Activated CD4-positive, alpha-beta memory T cell treated with anti-CD3 and anti-CD28 coated beads for 36 hours (primary cell): ENCODE data around the gene WDR49. TPM values are rescaled to one million over a fixed set of nuclear protein-coding genes. Genes with fewer than 3 reads are reported as not detected.

Source experiments
- CTCF ChIA-PET: fragments of 350-600 bp; sonication (Branson Sonifier 250); formaldehyde crosslinking; loops from one replicate; lab custom pipeline; 2021; ENCODE audit warnings: antibody characterized with exemption, inconsistent platforms; lab: Charles Lee
- POLR2A ChIA-PET: fragments of 350-600 bp; sonication (Branson Sonifier 250); formaldehyde crosslinking; loops from one replicate; lab custom pipeline; 2021; ENCODE audit warnings: antibody characterized with exemption; lab: Charles Lee
- DNase-seq: peaks from one replicate; pipeline ENCODE4 v3.0.0-alpha.2; 2020
- H3K27ac Mint-ChIP-seq: one replicate; pipeline ENCODE4 v1.8.0; 2021; ENCODE audit warnings: mixed read lengths
- H3K27me3 Mint-ChIP-seq: one replicate; pipeline ENCODE4 v1.8.0; 2021; ENCODE audit warnings: mixed read lengths
- H3K36me3 Mint-ChIP-seq: one replicate; pipeline ENCODE4 v1.8.0; 2021; ENCODE audit warnings: mixed read lengths
- H3K4me1 Mint-ChIP-seq: one replicate; pipeline ENCODE4 v1.8.0; 2021; ENCODE audit warnings: low read depth, mixed read lengths
- H3K4me3 Mint-ChIP-seq: one replicate; pipeline ENCODE4 v1.8.0; 2021; ENCODE audit warnings: mild to moderate bottlenecking, mixed read lengths
- H3K9me3 Mint-ChIP-seq: one replicate; pipeline ENCODE4 v1.8.0; 2021; ENCODE audit warnings: mixed read lengths
- intact Hi-C: fragments of 100-400 bp; cut with micrococcal nuclease; formaldehyde crosslinking; loops from one replicate; pipeline ENCODE4 v1.15.1; 2023
- total RNA-seq, 2 experiments: library from RNA; stranded (reverse); gene quantifications; one replicate each; pipeline ENCODE4 v1.2.3, GENCODE V29; 2021

Gene WDR49
- total RNA-seq, 2 experiments from 2014 or later = not detected

DNA sequence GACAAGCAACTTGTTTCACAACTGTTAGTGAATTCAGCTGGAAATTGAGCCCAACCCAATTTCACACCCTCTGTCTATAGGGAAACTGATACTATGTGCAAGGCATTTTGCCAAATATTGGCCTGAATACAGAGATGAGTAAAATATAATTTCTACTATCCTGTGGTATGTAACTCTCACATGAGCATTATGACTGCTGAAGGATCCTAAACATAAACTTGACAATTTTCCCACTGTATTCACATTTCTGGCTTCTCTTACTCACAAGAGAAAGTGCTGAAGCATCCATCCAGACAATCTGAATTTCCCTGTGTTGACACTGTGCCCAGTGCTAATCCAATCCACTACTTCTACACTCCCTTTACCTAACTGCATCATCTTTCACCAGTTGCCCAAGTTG, 208.3 kb downstream of the WDR49 start:
- no peaks in the 10 kb centered on the region for H3K36me3 Mint-ChIP-seq
- no peak overlapping the region for H3K4me3 Mint-ChIP-seq
- intact Hi-C loops = no loop called here
- CTCF ChIA-PET = no interaction called here
- H3K27me3 Mint-ChIP-seq = no peaks in the 10 kb centered on the region
- no peak overlapping the region for H3K27ac Mint-ChIP-seq
- no peak for DNase-seq
- POLR2A ChIA-PET = no interaction called here
- no peaks in the 10 kb centered on the region for H3K4me1 Mint-ChIP-seq
- no peaks in the 10 kb centered on the region for H3K9me3 Mint-ChIP-seq

DNA sequence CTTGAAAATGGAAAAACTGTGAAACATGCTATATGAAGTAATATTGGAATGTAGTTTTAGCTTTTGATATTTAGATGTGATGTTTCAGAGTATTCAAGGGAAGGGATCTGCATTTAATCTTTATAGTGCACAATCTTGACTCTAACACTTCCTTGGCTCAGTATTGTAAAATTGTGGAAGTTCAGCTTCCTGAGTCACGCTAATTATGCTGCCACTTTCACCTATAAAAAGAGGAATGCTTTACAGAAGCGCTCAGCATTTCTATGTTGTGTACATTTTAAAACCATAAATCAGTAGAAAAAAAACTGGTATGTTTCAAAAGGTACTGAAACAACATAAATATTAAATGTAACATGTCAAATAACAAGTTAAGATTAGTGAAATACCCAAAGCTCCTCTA, 212.5 kb downstream of the WDR49 start:
- POLR2A ChIA-PET = no interaction called here
- no peak overlapping the region for H3K4me3 Mint-ChIP-seq
- CTCF ChIA-PET = no interaction called here
- DNase-seq = no peak
- no peak overlapping the region for H3K27ac Mint-ChIP-seq
- intact Hi-C loops = no loop called here
- no peaks in the 10 kb centered on the region for H3K4me1 Mint-ChIP-seq
- H3K27me3 Mint-ChIP-seq = no peaks in the 10 kb centered on the region
- no peaks in the 10 kb centered on the region for H3K9me3 Mint-ChIP-seq
- H3K36me3 Mint-ChIP-seq = no peaks in the 10 kb centered on the region

DNA sequence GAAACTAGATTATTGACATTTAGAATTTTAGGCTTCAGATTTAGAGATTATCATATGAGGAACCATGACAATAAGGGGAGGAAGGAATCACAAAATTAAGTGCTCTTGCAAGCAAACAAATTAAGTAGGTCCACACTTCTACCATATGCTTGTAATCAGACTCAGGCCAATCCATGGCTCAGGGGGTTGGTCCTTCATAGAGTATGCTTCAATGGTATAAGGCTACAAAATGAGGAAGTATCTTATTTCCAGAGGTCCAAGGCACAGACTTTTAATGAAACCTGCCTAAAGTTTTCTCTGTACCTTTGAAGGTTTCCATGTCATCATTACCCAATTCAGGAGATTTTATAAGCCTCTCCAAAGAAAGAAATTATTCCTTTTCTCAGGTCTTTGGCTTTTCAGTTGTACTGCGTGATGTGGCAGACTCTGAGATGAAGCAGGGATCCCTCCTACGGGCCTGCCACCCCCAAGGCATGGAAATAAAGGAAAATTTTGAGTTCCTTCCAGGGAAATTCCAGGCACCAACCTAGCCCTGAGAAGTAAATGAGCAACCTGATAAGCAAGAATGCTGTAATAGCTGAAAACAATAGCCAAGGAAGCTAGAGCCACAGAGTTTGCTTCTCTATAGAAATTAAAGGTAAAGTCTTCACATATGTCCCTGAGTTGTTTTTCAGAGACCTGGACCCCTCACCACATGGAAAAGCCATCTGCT, 216.2 kb downstream of the WDR49 start:
- ChIA-PET POLR2A (interaction anchor here (0.8 kb wide), 1 partner anchor 14 kb away, joined by 3 read pairs; no protein-coding TSS in a partner anchor), CTCF (no interaction called here)
- Mint-ChIP-seq H3K4me3 (no peak overlapping the region), H3K27me3 (no peaks in the 10 kb centered on the region), H3K4me1 (no peaks in the 10 kb centered on the region), H3K36me3 (no peaks in the 10 kb centered on the region), H3K9me3 (no peaks in the 10 kb centered on the region), H3K27ac (no peak overlapping the region)
- intact Hi-C loops = no loop called here
- no peak for DNase-seq

Other genes with a start within 250 kb of the WDR49 start
- gene SERPINI2, start 179.9 kb downstream of the WDR49 start, total RNA-seq = not detected
- gene PDCD10, start 81.0 kb upstream of the WDR49 start, total RNA-seq = 10 to 100 TPM; 75.4 to 81.1 TPM
- gene SERPINI1, start 81.8 kb upstream of the WDR49 start, total RNA-seq = 1 to 10 TPM; 2.3 to 3.0 TPM